ENCODE results near the gene ENO4.
A peak's percentile ranks its signal among the peaks of the same experiment; 100 is the strongest.

The ENO4 gene

DNA sequence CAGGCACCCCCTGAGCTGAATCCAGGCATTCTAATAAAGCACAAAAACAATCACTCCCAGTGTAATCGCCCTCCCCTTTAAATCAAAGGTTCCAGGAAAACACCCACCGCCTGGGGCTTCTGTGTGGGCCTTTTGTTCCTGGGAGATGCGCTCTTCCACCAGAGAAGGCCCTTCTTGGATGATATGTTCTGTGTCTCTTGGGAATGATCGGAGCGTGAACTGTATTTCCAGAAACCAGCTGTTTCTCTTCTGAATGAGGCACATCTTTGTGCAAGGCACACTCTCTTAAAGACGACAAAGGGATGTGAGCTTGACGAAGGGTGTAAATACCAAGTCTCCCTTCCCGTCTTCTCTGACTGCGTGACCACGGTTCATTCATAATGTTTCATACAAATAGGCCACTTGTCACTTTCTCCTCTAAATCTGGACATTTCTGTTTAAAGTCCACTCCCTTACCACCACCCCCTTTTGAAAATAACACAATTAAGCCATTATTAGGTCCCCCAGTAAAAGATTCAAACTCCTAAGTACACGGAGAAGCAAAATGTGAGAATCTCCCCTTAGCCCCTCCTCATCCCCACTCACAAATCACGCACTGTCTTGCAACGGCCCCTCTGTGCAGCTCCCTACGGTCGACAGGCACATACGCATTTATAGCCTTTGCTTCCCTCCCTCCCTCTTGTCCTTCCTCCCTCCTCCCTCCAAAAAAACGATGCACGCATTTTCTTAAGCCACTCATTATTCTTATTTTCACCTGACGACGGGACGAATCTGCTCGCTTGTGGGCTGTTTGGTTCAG lies 45.6 kb upstream of the ENO4 start:
- TF ChIP-seq, protein P1, sequence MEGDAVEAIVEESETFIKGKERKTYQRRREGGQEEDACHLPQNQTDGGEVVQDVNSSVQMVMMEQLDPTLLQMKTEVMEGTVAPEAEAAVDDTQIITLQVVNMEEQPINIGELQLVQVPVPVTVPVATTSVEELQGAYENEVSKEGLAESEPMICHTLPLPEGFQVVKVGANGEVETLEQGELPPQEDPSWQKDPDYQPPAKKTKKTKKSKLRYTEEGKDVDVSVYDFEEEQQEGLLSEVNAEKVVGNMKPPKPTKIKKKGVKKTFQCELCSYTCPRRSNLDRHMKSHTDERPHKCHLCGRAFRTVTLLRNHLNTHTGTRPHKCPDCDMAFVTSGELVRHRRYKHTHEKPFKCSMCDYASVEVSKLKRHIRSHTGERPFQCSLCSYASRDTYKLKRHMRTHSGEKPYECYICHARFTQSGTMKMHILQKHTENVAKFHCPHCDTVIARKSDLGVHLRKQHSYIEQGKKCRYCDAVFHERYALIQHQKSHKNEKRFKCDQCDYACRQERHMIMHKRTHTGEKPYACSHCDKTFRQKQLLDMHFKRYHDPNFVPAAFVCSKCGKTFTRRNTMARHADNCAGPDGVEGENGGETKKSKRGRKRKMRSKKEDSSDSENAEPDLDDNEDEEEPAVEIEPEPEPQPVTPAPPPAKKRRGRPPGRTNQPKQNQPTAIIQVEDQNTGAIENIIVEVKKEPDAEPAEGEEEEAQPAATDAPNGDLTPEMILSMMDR (IDR thresholded peaks at IDR 0.05; ENCODE audit: low read depth, low read length), result no peak
- Histone ChIP-seq H3K9me3 (no peaks in the 10 kb centered on the region), H3K27me3 (no peaks in the 10 kb centered on the region), H3K36me3 (no peaks in the 10 kb centered on the region), H3K4me1 (no peaks in the 10 kb centered on the region), H3K4me3 (ENCODE audit: low read depth, low read length) (no peak overlapping the region)
- DNase-seq, result no peak

DNA sequence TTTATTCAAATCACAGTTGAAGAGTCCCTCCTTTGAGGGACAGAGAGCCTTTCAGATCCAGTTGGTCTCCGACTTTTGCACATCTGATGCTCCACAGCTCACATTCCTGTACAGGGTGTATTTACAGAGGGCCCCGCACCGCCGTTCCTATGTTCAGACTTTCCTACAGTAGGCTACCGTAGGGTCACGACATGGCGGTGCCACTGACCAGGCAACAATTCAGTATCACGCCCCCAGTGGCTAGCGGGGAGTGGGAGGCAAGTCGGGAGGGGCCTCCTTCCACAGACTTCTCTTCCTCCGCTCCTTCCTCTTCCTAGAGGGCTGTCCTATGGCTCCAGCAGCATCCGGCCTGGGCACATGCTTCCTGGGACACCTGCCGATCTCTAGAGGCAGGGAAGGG lies 40.6 kb upstream of the ENO4 start:
- TF ChIP-seq, protein P1 (IDR thresholded peaks at IDR 0.05; ENCODE audit: low read depth, low read length), result no peak
- no peaks in the 10 kb centered on the region for H3K27me3 ChIP-seq
- H3K4me1 ChIP-seq, result no peaks in the 10 kb centered on the region
- H3K36me3 ChIP-seq, result no peaks in the 10 kb centered on the region
- H3K9me3 ChIP-seq, result no peaks in the 10 kb centered on the region
- no peak for DNase-seq
- H3K4me3 ChIP-seq (ENCODE audit: low read depth, low read length), result no peak overlapping the region

DNA sequence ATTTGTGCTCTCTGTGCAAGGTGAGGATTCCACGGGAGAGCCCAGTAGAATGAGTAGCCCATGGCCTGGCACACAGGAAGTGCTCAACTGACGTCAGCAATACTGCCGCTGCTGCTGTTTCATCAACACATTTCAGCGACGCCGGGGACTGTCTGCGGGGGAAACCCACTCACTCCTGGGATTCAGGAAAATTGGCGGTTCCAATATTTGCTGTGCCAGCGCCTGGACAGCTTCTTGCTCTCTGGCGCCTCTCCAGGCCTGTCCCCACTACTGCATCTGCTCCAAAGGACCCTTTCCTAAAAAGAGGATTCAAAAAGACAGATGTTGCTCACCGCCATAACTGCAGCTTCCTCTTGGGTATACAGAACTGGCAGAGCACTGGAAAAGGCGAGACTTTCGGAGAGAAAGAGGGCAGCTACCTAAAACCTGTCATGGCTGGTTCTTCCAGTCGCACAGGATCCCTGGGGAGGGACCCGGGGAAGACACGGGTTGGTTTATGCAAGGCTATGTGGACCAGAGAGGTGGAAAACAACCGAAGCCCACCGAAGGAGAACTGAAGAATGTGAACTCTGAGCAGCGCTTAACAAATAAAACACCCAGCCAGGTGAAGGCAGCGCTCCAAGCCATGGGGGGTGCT lies 39.7 kb upstream of the ENO4 start:
- DNase-seq, result peak; percentile 32

DNA sequence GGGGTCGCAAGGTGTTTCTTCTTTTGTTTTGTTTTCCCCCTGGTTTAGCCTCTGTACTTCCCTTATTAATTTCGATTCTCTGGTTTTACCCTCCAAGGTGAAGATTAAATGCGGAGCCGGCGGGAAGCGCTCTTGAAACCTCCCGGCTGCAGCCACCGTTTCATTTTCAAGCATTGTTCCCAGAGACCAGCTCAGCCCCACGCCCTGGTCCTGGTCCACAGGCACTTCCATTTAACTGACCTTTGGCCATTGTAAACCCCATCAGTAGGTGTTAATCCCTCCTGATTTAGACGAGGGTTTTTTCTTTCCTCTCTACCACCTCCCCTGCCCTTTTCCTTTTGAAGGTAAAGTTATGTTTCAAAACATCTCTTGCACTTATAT lies 39.2 kb upstream of the ENO4 start:
- no peaks in the 10 kb centered on the region for H3K9me3 ChIP-seq
- H3K27me3 ChIP-seq, result no peaks in the 10 kb centered on the region
- no peaks in the 10 kb centered on the region for H3K4me1 ChIP-seq
- no peak overlapping the region for H3K4me3 ChIP-seq (ENCODE audit: low read depth, low read length)
- TF ChIP-seq, protein P1 (IDR thresholded peaks at IDR 0.05; ENCODE audit: low read depth, low read length), result no peak
- H3K36me3 ChIP-seq, result no peaks in the 10 kb centered on the region
- DNase-seq, result no peak

More for the DNA sequence above, 39.7 kb upstream of the ENO4 start:
- Histone ChIP-seq H3K4me3 (ENCODE audit: low read depth, low read length) (no peak overlapping the region), H3K36me3 (no peaks in the 10 kb centered on the region), H3K4me1 (no peaks in the 10 kb centered on the region), H3K27me3 (no peaks in the 10 kb centered on the region), H3K9me3 (no peaks in the 10 kb centered on the region)
- TF ChIP-seq, protein P1 (IDR thresholded peaks at IDR 0.05; ENCODE audit: low read depth, low read length), result peak; percentile 62

DNA sequence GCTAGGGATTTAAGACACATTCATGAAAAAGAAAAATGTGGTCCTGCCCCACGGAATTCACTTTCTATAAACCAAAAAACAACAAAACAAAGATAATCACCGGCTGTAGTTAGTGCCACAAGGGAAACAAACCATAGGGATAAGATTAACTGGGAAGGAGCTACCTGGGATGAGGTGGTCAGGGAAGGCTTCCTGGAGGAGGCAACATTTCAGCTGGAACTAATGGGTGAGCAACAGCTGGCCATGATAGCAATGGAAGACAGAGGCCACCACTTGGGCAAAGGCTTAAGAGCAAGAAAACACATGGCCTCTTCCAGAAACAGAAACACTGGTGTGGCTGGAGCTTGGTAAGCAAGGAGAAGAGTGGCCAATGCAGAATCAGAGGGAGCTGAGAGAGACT lies 38.4 kb upstream of the ENO4 start:
- no peak for DNase-seq
- TF ChIP-seq, protein P1 (IDR thresholded peaks at IDR 0.05; ENCODE audit: low read depth, low read length), result no peak
- peaks cover under 1% of the 10 kb centered on the region for H3K27me3 ChIP-seq
- no peaks in the 10 kb centered on the region for H3K36me3 ChIP-seq
- no peak overlapping the region for H3K4me3 ChIP-seq (ENCODE audit: low read depth, low read length)
- no peaks in the 10 kb centered on the region for H3K4me1 ChIP-seq
- no peaks in the 10 kb centered on the region for H3K9me3 ChIP-seq

DNA sequence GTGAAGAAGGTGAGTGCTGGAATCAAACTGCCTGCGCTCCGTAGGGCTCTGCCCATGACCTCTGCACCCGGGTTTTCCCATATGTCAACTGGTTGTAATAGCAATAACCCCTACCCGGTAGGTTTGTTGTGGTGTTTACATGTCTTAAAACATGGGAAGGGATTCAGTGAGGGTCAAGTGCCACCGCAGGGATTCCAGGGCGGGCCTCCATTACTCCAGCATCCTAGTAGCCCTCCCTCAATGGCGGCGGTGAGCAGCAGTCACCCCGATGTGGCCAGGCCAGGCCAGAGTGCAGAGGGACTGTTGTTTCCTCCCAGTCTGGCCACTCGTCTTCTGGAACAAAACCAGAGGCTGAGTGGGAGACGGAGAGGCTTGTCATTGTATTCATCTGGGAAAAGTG lies 37.6 kb upstream of the ENO4 start:
- DNase-seq, result no peak

More for the DNA sequence above, 37.6 kb upstream of the ENO4 start:
- Histone ChIP-seq H3K4me1 (no peaks in the 10 kb centered on the region), H3K36me3 (no peaks in the 10 kb centered on the region), H3K9me3 (no peaks in the 10 kb centered on the region), H3K4me3 (ENCODE audit: low read depth, low read length) (no peak overlapping the region), H3K27me3 (peaks cover 8% of the 10 kb centered on the region)
- TF ChIP-seq, protein P1 (IDR thresholded peaks at IDR 0.05; ENCODE audit: low read depth, low read length), result no peak

Data from BE2C (cell line).